Bronchial smooth muscle cell (primary cell): ENCODE data around the gene LMAN1L. TPM values are rescaled to one million over a fixed set of nuclear protein-coding genes. Genes with fewer than 3 reads are reported as not detected.

ENCODE experiments used
- total RNA-seq: library from RNA; depleted of rRNA; stranded (reverse); fragments of >200 nt; gene quantifications from 2 replicates; pipeline ENCODE4 v1.2.1, GENCODE V29; 2014

Gene LMAN1L
- total RNA-seq: not detected in 2 replicates

DNA sequence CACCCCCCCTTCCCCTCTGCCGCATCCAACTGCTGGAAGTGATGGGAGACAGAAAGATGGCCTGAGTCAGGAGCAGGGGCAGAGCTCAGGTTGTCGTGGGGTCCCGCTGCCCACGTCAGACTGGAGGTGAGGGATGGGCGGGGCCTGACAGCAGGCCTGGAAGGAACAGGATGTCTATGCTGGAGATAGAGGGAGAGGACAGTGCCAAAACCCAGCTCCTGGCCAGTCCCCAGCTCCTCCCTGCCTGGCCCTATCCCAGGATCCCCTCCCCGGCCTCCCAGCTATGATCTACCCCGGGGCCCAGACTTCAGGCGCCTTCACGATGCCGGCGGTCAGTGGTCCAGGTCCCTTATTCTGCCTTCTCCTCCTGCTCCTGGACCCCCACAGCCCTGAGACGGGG is at the start of gene LMAN1L:
TSS of gene LMAN1L (plus strand) at position 303 of the 400 bp plus-strand sequence. CDS start at position 323, 20 bp downstream.

DNA sequence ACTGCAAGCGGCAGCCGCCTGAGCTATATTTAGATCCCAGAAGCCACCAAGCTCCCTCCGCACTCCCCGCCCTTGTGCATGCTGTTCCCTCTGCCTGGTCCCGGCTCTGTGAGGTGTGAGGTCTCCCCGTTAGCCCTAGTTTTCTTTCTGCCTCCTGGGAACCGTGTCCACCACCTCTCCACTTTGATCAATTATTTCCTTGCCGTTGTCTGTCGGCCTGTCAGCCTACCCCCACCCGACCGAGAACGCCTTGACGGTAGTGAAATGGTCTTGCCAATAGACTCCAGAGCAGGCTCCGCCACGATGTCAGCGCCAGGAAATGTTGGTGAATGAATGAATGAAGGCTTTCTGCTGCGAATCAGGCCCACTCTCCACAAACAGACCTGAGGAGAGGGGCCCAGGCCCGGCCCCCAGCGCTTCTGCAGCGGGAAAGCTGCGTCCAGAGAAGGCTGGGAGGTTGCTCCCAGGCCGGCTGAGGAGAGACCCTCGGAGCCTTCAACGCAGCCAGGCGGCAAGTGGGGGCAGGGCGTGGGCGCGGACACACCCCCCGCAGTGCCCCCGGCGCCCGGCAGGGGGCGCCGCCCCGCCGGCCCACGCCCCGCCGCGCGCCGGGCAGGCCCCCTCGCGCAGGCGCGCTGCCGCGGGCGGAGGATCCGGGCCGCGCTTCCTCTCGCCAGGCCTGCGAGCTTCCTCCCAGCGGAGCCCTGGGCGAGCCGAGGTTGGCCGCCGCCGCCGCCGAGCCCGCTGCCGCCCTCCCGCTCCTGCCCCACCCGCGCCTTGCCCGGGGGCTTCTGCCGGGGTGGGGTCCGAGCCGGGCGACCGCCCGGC is 31.0 kb upstream of the LMAN1L start, which contains the start of gene CSK:
TSS of gene CSK (plus strand) at position 650 of the 828 bp plus-strand sequence. CDS start 16,218 bp downstream, outside the sequence.

GRCh38 chr15:74826364-74826819 is 13.8 kb downstream of the LMAN1L start, which contains the start of gene CPLX3:
TSS of gene CPLX3 (plus strand) at chr15:74826627. CDS start at chr15:74826704, 77 bp downstream.

GRCh38 chr15:74842581-74843444 is 30.2 kb downstream of the LMAN1L start, which contains the start of gene ULK3:
TSS of gene ULK3 (minus strand) at chr15:74843156. CDS start at chr15:74843105, 51 bp downstream.

GRCh38 chr15:74873036-74873755 is 60.6 kb downstream of the LMAN1L start, which contains the start of gene SCAMP2:
TSS of gene SCAMP2 (minus strand) at chr15:74873365. CDS start at chr15:74873255, 110 bp downstream.

Other genes starting within 250 kb of the LMAN1L start
- gene CLK3, start 197.0 kb upstream of the LMAN1L start, total RNA-seq: 42.8 and 44.4 TPM in 2 replicates
- gene EDC3, start 116.8 kb upstream of the LMAN1L start, total RNA-seq: 11.0 and 11.2 TPM in 2 replicates
- 0.09 and 0.32 TPM in 2 replicates for gene CYP1A1, start 87.3 kb upstream of the LMAN1L start, total RNA-seq
- gene CYP1A2, start 64.0 kb upstream of the LMAN1L start, total RNA-seq: not detected in 2 replicates
- 20.3 and 25.5 TPM in 2 replicates for gene CSK, start 30.8 kb upstream of the LMAN1L start, total RNA-seq
- gene CPLX3, start 13.8 kb downstream of the LMAN1L start, total RNA-seq: under 0.01 TPM in 1 of 2 replicates, not detected in the other
- gene ULK3, start 30.3 kb downstream of the LMAN1L start, total RNA-seq: 7.4 and 8.2 TPM in 2 replicates
- 8.8 and 9.1 TPM in 2 replicates for gene SCAMP2, start 60.5 kb downstream of the LMAN1L start, total RNA-seq
- 39.7 and 54.4 TPM in 2 replicates for gene MPI, start 77.2 kb downstream of the LMAN1L start, total RNA-seq
- gene FAM219B, start 94.0 kb downstream of the LMAN1L start, total RNA-seq: 25.5 and 30.3 TPM in 2 replicates
- gene COX5A, start 125.2 kb downstream of the LMAN1L start, total RNA-seq: 28.9 and 30.6 TPM in 2 replicates
- 0.34 and 1.4 TPM in 2 replicates for gene RPP25, start 143.9 kb downstream of the LMAN1L start, total RNA-seq
- 0.52 and 0.79 TPM in 2 replicates for gene SCAMP5, start 182.7 kb downstream of the LMAN1L start, total RNA-seq
- 3.1 and 5.0 TPM in 2 replicates for gene PPCDC, start 210.8 kb downstream of the LMAN1L start, total RNA-seq